ENCODE measurements around the gene NOTUM.

Gene NOTUM

DNA sequence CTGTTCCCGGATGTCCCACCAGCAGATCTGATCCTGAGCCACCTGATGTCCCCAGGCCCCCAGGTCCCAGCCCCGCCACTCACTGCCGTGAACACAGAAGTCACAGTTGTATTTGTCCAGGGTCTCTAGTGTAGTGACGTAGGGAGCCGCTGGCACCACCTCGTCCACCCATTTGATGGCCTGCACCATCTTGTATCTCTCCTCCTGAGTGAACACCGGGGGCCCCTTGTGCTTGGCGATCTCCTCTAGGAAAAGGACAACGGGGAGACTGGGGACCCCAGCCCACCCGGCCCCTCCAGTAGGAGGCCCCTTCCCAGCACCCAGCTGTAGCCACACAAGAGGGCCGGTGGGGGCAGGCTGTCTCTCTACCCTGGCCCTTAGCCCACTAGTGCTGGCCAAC is 52.2 kb downstream of the NOTUM start:
- no peak for FAIRE-seq

- FAIRE-seq, result no peak
These were observed 53.5 kb downstream of the NOTUM start for GRCh38 chr17:81907219-81908145.

DNA sequence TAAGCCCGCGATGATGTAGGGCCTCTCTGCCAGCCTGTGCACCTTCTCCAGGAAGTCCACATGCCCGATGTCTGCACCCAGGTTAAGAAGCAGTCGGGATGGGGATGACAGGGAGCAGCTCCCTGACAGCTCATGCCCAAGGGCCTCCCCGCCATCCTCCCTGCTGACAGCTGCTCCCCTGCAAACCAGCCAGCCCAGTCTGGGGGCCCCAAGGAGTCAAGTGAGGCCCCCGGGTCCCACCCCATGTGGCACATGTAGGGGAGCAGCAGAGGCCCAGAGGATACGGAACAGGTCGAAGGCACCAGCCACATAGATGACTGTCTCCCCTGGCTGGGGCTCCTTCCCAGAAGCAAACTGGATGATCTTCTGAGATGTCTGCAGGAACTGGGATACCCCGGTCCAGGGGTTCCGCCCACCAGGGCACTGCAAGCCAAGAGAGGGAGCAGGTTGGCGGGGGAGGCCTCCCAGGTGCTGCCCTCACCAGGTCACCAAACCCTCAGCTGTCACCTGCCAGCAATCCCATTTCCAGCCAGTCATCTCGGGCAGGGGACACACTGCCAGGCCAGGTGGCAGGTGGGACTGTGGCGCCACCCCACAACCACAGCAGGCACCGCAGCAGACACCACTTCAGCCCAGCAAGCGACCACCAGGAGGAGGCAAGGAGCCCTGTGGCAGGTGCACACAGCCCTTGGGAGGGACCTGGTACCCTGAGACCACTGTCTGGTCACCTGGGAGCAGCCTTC is 54.3 kb downstream of the NOTUM start:
- FAIRE-seq, result no peak

- FAIRE-seq, result no peak
These were observed 55.0 kb downstream of the NOTUM start for GRCh38 chr17:81905993-81906392.

DNA sequence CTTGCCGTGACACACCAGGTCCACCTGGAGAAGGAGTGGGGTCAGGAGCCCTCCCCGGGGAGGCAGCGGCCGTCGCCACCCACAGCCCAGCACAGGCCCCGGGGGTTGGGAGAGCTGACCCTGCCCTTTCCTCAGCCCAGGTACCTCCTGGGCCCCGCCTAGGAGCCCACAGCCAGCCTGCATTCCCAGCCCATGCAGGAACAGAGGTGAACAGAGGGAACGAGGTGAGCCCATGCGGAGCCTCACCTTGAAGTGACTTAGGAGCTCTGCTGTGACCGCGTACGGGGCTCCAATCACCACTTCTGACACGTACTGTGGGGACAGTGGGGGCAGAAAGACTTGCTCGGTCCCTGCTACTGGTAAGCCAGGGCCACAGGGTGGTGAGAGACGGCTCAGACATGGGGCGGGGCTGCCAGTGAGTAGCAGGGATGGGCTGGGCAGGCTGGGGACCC is 55.5 kb downstream of the NOTUM start:
- FAIRE-seq, result no peak

GRCh38 chr17:81904600-81905423 is 56.2 kb downstream of the NOTUM start:
- FAIRE-seq, result no peak

DNA sequence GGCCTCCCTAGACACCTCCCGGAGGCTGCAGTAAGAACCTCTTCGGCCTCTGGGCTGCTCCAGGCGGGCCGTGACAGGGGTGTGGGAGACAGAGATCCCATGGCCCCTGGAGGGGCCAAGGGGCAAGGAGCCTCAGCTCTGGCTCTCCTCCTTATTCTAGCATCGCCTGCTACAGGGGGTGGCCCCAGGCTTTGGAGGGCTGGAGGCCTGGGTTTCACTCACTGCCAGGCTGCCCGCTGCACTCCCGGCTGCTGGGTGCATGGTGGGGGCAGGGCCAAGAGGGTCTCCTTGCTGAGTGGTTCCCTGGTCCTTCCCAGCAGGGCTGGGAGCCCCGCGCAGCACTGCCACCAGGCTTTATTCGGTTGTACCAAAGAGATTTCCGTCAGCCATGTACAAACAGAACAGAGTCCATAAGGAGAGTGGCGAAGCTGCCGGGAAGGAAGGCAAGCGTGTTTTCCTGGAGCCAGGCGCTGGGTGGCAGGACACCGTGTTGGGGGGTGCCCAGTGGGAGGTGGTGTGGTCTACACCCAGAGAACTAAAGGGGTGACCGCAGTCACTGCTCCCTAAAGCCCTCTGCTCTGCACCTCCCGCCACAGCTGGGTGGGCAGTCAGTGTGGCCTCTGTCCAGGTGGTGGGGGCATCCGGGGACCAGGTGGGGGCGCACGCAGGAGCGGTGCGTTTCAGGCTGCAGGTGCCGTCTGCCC is 56.9 kb downstream of the NOTUM start:
- FAIRE-seq, result no peak

DNA sequence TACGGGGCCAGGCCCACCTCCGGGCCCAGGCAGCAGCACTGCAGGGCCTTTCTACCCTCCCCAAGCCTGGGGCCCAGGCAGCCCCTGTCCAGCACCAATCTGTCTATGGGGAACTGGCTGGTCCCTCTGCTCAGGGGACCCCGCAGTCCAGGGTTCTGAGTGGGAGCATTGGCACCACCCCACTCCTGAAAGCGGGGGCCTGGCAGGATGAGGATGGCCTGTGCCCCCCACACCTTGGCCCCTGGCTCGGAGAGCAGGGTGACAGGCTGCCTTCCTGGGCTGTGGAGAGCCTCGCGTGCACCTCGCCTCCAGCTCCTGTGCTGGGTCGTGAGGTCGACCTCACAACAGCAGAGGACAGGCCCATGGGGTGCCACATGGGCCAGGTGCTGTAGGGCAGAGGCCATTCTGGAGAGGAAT is 57.6 kb downstream of the NOTUM start:
- no peak for FAIRE-seq

GRCh38 chr17:81902653-81903414 is 58.2 kb downstream of the NOTUM start:
- no peak for FAIRE-seq

All from A204.1 (cell line).